HG03460 (cell line): Measurements from ENCODE around the gene OTOP3.
"Not testable (repeated sequence)": the region's sequence is repeated elsewhere in the genome, so short reads cannot be mapped to it uniquely, and the experiment has no call there.

Source experiments
- ATAC-seq: cut with Tn5 transposase; IDR thresholded peaks from one replicate; pipeline ENCODE4 v1.9.1; 2021; ENCODE audit not compliant: unreplicated experiment

OTOP3 gene

DNA sequence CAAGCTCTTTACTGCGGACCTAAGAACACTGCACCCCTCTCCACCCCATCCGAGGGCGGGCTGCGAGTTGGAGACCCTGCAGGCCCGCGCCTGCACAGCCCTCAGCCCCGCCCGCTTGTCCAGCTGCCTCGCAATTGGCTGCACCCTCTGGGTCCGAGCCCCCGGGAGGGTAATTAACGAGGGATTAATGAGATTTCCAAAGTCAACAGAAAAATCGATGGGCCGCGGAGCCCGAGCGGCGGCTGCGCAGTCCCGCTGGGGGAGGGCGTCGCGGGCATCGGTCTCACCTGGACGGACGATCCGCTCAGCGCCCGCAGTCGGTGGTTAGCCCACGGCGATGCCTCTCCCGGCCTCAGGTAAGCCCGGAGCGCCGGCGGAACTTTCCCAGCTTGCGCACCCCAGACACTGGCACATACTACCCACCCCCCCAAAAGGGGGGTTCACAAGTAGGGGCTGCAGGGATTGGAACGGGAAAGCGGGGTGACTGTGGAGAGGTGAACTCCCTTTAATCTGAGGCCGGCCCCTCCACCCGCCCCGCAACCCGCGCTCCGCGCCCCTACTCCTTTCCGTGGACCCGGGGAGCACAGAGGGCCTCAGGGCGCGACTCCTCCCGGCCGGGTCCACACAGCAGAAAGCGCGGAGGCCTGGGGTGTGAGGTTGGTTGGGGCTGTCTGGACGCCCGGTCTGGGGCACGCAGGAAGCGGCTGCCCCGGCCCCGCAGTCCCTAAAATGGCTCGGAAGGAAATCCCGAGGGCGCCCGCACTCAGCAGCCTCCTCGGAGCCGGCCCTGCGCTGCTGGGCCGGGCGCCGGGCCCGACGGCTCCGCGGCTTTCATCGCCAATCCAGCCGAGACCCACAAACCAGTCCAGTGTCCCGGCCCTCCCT is at the start of gene OTOP3:
Gene OTOP3 (plus strand): TSS at position 314 of the 885 bp plus-strand sequence. CDS start 24 bp downstream, at position 338.
- no peak for ATAC-seq

GRCh38 chr17:74888469-74888868 is 47.2 kb upstream of the OTOP3 start:
- no peak for ATAC-seq

- ATAC-seq, result no peak
Observed at GRCh38 chr17:74890554-74890953, 45.1 kb upstream of the OTOP3 start.

DNA sequence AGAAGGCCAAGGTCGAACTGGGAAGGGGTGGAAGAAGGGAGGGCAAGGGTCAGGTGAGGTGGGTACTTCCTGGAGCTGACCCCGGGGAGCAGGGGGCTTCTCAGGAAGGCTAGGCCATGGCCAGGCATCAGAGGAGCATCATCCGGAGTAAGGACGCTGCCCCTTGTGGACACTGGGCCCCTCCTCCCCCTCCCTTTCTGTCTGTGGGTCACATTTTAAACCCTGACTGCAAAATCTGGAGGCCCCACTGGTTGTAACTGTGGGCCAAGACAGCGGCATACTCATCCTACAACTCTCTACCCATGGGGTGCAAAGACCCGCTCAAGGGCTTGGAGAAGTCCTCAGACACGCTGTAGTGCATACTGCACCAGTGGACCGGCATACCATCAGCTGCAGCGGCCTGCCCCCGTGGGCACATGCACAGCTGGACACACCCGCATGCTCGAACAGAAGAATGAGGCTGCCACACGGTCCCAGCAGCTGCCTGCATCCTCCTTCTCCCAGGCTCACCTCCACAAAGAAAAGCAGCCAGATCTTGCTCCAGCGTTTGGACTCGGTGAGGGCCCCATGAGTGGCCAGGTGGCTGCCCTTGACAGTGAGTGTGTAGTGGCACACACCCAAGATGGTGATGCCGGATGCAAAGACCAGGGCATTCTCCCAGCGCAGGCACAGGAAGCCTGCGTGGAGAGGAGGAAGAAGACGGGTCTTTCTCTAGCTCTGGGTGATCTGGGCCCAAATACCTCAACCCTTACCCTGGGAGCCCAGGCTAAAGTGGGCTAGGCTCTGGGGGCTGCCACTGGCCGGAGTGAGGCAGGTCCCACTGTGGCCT is 43.5 kb upstream of the OTOP3 start:
- no peak for ATAC-seq

DNA sequence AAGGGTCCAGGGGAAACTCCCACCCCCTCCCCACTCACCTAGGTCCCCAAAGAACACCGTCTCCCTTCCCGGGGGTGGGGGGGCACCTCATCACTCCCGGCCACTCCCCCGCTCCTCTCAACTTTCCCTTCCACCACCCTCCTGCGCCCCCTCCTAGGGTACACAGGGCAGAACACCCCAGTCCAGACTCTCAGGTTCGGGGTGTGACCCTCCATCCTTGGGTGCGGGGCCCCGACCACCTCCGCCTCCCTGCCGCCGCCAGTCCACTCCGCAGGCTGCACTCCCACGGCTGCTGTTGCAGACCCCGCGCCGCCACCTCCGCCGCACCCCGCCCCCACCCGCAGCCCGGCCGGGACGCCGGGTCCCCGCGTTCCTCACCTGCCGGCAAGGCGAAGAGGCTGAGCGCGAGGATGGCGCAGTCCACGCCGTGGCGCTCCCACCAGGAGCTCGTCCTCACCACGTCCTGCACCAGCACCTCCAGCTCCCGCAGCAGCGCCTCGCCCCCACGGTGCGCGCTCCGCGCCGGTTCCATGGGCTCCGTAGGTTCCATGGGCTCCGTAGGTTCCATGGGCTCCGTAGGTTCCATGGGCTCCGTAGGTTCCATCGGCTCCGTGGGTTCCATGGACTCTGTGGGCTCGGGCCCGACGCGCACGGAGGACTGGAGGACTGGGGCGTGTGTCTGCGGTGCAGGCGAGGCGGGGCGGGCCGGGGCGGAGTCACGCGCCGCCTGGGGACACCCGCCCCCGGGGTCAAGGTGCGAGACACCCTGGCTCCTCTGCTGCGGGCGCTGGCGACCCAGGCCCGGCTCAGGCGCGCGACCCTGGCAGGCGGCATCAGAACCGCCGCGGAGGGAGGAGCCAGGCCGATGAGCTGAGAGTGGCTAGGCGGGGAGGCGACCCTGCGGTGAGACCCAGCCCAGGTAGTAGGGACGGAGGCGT is 42.5 kb upstream of the OTOP3 start, which contains the start of gene FADS6:
Gene FADS6 (minus strand): TSS at position 660 of the 938 bp plus-strand sequence. CDS start 38 bp downstream, at position 622.
- ATAC-seq, result no peak

- no peak for ATAC-seq
Observed at GRCh38 chr17:74893936-74894671, 41.6 kb upstream of the OTOP3 start.

DNA sequence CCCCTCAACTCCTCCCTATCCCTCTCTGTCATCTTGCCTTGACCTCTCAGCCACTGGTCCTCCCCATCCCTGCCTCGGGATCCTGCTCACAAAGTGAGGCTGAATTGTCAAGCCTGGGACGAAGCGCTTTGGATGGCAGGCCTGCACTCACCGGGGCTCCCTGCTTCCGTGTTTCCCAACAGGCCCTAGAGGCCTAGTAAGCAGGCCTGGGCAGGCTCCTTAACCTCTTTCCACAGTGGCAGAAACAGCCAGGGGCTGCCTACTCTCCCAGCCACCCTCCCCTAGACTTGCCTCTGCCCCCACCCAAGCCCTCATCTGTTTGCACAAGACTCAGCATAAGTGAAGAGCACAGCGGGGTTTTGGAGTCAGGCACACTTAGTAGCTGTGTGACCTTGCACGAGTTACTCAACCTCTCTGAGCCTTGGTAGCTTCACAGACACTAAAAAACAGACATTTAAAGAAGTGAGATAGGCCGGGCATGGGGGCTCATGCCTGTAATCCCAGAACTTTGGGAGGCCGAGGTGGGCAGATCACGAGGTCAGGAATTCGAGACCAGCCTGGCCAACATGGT is 37.2 kb upstream of the OTOP3 start:
- ATAC-seq, result no peak

- no peak for ATAC-seq
Observed at GRCh38 chr17:74900208-74900607, 35.5 kb upstream of the OTOP3 start.

DNA sequence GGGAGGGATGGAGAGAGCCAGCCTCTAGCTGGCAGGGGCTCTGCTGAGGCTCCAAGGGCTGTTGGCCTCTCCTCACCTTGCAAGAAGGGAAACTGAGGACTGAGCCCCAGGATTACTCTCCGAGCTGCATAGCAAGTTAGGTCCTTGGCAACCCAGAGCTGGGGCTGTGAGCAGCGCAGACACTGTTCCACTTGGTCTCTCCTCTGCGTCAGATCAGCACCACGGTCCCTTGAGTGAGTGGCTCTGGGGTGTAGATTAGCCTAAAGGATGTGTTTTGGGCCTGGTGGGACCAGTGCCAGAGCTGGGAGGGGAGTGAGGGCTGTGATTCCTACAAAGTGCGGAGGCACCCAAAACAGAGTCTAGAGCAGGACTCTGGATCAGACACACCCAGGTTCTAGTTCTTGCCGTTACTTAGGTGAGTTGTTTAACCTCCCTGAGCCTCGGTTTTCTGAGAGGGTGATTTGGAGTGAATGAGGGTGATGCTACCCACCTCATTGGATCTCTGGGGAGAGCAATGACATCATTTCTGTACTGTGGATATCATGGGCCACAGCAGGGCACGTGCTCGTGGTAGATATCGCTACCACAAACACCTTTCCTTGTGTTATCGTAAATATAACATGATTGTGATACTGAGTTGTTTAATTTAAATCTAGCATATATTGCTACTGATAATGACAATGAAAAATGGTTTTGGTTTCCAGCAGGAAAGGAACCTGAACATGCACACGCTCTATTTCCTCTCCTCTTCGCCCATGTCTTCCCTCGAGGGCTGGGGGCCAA is 34.2 kb upstream of the OTOP3 start:
- ATAC-seq, result no peak

DNA sequence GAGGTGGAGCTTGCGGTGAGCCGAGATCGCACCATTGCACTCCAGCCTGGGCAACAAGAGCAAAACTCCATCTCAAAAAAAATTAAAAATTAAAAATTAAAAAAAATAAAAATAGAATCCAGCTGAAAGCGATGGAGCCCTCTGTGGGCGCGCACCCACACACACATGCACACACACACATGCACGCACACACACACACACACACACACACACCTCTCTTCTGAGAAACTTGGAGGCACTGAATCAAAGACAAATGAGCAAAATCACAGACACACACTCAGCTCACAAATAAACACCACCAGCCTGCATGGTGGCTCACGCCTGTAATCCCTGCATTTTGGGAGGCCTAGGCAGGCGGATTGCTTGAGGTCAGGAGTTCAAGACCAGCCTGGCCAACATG is 32.7 kb upstream of the OTOP3 start:
- ATAC-seq, result no peak

DNA sequence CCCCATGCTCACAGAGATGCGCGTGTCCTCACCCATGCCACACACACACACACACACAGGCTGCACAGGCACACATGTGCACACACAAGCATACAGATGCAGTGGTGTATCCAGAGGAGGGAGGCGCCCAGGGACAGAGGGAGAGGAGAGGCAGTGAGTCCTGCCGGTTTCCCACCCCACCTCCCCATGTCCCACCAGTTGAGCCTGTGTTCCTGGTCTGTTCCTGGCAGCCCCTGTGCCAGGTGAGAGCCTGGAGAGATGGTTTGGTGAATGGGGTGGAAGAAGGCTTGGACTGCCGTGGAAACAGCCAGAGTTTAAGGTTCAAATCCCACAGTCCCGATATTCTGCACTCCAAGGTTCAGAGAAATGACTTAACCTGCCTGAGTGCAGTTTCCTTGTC is 32.0 kb upstream of the OTOP3 start:
- no peak for ATAC-seq

DNA sequence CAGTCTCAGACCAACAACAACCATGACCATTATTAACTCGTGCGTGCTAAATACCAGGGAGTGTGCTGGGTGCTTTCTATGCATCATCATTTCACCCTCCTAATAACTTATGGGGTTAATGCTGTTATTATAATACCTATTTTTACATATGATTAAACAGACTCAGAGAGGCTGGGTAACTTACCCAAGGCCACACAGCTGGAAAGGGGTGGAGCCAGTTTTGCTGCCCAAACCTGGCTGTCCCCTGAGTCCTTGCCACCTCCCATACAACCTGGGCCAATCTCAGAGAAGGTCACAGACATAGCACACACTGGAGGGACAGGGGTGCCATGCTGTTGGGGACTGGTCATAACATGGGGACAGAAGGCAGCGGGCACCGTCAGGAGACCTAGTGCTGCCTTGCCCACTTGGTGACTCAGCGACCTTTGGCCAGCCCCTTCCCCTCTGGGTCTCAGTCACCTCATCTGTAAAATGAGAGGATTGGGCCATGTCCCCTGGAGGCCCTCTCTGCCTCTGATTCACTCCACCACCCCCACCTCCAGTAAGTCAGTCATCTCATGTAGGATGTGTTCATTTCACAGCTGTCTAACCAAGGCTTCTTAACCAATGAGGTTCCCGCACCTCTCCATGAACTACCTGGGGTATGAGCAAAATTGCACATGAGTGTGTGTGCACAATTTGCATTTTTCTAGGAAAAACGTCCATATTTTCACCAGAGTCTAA is 30.9 kb upstream of the OTOP3 start:
- ATAC-seq, result no peak

GRCh38 chr17:74906214-74906793 is 29.4 kb upstream of the OTOP3 start:
- ATAC-seq, result not testable (repeated sequence)

GRCh38 chr17:74907012-74907411 is 28.7 kb upstream of the OTOP3 start:
- ATAC-seq, result no peak

DNA sequence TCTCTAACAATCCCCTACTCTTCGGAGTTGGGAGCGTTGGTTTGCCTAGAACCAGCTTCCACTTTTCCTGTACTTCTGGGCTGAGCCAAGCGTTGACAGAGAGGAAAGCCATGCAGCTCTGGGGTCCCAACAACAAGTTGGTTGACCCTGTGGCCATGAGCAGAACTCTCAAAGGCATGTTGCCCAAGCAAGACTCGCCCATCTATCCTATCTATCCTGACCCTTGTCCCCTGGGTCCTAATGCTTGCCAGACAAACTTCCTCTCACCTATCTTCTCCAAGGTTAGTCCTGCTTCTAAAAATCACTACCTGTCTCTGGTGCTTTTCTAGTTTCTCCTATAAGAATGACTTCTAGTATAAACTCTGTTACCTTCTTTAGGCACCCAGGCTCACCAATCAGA is 26.6 kb upstream of the OTOP3 start:
- ATAC-seq, result not testable (repeated sequence)

DNA sequence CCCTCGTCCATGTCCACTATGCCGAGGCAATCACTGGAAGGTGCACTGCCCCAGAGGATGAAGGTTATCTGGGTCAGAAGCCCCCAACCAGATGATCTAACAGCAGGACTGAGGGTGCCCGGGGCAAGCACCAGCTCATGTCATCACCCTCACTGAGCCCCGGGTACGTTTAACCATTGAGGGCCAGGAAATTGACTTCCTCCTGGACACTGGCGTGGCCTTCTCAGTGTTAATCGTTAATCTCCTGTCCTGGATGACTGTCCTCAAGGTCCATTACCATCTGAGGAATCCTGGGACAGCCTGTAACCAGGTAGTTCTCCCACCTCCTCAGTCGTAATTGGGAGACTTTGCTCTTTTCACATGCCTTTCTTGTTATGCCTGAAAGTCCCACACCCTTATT is 24.3 kb upstream of the OTOP3 start:
- not testable (repeated sequence) for ATAC-seq

DNA sequence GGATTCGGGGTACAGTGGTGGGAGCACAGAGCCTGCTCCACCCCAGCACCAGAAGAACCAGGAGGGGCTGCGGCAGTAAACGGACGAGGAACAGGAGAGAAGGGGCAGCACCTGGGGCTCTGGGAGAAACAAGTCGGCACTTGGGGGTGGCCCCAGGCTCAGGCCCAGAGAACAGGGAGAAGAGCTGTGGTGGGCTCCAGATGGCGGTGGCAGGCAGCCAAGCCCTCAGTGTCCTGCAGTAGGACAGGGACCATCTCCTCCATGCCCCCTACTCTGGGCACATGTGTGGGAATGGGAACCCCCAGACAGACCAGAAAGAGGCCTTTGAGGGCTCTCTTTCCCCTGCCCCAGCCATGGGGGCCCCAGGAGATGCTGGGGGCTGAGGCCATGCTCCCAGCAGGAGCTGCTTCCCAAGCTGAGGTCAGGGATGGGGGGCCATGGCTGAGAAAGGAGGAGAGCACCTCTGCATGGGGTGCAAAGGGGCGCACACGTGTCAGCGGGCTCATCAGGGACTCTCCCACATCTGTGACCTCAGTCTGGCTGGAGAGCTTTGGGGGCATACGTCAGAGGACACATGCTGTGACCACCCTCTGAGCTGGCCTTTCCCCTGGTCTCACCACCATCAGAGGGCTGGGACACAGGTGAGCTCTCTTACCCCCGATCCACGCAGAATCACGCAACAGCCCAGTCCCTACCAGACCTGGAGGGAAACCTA is 19.4 kb upstream of the OTOP3 start:
- ATAC-seq, result no peak
